Nephron progenitor cell (in vitro differentiated cells): ENCODE measurements around the gene FTO.

Experiments used
- DNase-seq: peaks from one replicate; pipeline ENCODE4 v3.0.0; 2021
- H3K27ac Mint-ChIP-seq: 2 replicates; pipeline ENCODE4 v1.8.0; 2021; ENCODE audit warnings: mild to moderate bottlenecking, moderate library complexity, mixed read lengths
- H3K27me3 Mint-ChIP-seq: 2 replicates; pipeline ENCODE4 v1.8.0; 2021; ENCODE audit warnings: mild to moderate bottlenecking, low read depth, mixed read lengths; ENCODE audit not compliant: poor library complexity
- H3K36me3 Mint-ChIP-seq: 2 replicates; pipeline ENCODE4 v1.8.0; 2021; ENCODE audit warnings: low read depth, mixed read lengths
- H3K4me1 Mint-ChIP-seq: 2 replicates; pipeline ENCODE4 v1.8.0; 2021; ENCODE audit warnings: mixed read lengths
- H3K4me3 Mint-ChIP-seq: 2 replicates; pipeline ENCODE4 v1.8.0; 2021; ENCODE audit warnings: mild to moderate bottlenecking, moderate library complexity, mixed read lengths
- H3K9me3 Mint-ChIP-seq: 2 replicates; pipeline ENCODE4 v1.8.0; 2021; ENCODE audit warnings: mild to moderate bottlenecking, moderate library complexity, mixed read lengths
- TF ChIP-seq, protein P1 (sequence below): fragments of 200-600 bp; sonication (generic); IDR thresholded peaks from 2 replicates; pipeline ENCODE4 v1.5.0; 2021; ENCODE audit warnings: antibody characterized with exemption

The FTO gene

GRCh38 chr16:53911513-53911912 lies 207.6 kb downstream of the FTO start:
- no peak for DNase-seq
- Mint-ChIP-seq H3K27me3 (no peaks in the 10 kb centered on the region), H3K4me3 (no peak overlapping the region), H3K27ac (no peak overlapping the region), H3K4me1 (peaks cover 18% of the 10 kb centered on the region), H3K9me3 (no peaks in the 10 kb centered on the region), H3K36me3 (peaks cover 5% of the 10 kb centered on the region)
- TF ChIP-seq, protein P1, sequence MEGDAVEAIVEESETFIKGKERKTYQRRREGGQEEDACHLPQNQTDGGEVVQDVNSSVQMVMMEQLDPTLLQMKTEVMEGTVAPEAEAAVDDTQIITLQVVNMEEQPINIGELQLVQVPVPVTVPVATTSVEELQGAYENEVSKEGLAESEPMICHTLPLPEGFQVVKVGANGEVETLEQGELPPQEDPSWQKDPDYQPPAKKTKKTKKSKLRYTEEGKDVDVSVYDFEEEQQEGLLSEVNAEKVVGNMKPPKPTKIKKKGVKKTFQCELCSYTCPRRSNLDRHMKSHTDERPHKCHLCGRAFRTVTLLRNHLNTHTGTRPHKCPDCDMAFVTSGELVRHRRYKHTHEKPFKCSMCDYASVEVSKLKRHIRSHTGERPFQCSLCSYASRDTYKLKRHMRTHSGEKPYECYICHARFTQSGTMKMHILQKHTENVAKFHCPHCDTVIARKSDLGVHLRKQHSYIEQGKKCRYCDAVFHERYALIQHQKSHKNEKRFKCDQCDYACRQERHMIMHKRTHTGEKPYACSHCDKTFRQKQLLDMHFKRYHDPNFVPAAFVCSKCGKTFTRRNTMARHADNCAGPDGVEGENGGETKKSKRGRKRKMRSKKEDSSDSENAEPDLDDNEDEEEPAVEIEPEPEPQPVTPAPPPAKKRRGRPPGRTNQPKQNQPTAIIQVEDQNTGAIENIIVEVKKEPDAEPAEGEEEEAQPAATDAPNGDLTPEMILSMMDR = no peak

DNA sequence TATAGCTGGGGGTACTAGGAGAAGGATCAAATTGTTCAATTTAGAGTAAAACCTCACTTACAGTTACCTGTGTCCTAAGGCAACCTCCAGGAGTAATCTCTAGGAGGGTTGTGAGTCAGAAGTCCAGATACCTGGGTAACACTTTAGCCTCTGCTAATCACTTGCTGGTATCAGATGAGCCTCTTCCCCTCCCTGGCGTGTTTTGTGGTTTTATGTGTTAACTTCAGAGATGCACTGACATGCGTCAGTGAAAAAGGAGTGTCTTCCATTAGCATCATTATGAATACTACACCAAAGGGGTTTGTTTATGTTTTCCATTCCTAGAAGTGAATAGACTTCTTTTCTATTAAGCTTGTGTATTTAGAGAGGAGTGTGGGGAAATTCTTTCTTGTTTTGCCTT lies 208.2 kb downstream of the FTO start:
- peaks cover 18% of the 10 kb centered on the region for H3K4me1 Mint-ChIP-seq
- TF ChIP-seq, protein P1 = no peak
- H3K9me3 Mint-ChIP-seq = no peaks in the 10 kb centered on the region
- H3K27ac Mint-ChIP-seq = no peak overlapping the region
- H3K4me3 Mint-ChIP-seq = no peak overlapping the region
- no peak for DNase-seq
- H3K27me3 Mint-ChIP-seq = peaks cover 4% of the 10 kb centered on the region
- H3K36me3 Mint-ChIP-seq = peaks cover 5% of the 10 kb centered on the region

- no peak overlapping the region for H3K27ac Mint-ChIP-seq
Observed at GRCh38 chr16:53913099-53913870, 209.3 kb downstream of the FTO start.

DNA sequence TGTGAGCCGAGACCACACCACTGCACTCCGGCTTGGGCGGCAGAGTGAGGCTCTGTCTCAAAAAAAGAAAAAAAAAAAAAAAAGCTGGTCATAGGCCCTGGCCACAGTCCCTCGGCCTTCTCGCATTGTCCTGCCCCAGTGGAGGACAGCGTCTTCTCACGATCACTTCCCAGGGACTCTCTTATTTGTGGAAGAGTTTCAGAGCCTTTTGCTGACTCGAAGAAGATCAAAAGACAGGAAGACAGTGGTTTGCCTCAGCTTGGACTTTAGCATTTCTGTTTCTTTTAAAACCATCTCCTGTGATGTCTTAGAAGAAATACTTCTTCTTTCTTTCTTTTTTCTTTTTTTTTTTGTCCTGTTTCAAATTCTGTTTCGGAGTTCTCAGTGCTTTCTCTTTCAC lies 210.0 kb downstream of the FTO start:
- H3K4me1 Mint-ChIP-seq = peaks cover 18% of the 10 kb centered on the region
- TF ChIP-seq, protein P1 = no peak
- no peak for DNase-seq

More at GRCh38 chr16:53913099-53913870, 209.3 kb downstream of the FTO start:
- Mint-ChIP-seq H3K27me3 (peaks cover 5% of the 10 kb centered on the region), H3K36me3 (no peaks in the 10 kb centered on the region), H3K9me3 (no peaks in the 10 kb centered on the region), H3K4me3 (no peak overlapping the region), H3K4me1 (peaks cover 18% of the 10 kb centered on the region)
- no peak for DNase-seq
- TF ChIP-seq, protein P1 = no peak

DNA sequence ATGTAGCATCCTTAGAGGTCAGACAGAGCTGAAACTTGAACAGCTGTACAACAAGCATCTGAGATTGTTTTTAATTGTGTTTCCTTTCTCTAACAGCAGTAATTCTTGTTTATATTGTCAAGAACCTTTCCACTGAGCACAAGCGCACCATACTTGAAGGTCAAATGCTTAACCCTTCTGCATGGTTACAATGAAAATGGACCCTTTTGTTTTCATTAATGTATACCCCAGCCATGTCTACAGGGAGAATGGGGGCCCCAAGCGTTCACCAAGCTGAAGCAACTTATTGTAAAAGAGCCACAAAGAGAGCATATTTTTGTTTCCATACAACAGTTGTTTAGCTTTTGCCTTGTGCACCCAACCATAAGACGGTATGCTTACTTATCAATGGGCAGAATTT lies 210.8 kb downstream of the FTO start:
- H3K4me1 Mint-ChIP-seq = peaks cover 18% of the 10 kb centered on the region
- H3K4me3 Mint-ChIP-seq = no peak overlapping the region
- no peaks in the 10 kb centered on the region for H3K36me3 Mint-ChIP-seq
- TF ChIP-seq, protein P1 = no peak
- DNase-seq = no peak
- peaks cover 5% of the 10 kb centered on the region for H3K27me3 Mint-ChIP-seq
- H3K9me3 Mint-ChIP-seq = no peaks in the 10 kb centered on the region
- H3K27ac Mint-ChIP-seq = no peak overlapping the region

More for the DNA sequence above, 210.0 kb downstream of the FTO start:
- Mint-ChIP-seq H3K36me3 (no peaks in the 10 kb centered on the region), H3K4me3 (no peak overlapping the region), H3K27ac (no peak overlapping the region), H3K27me3 (peaks cover 5% of the 10 kb centered on the region), H3K9me3 (no peaks in the 10 kb centered on the region)
